Right atrium auricular region (tissue), 2 donors: Measurements from ENCODE around the gene LPP. TPM values are rescaled to one million over a fixed set of nuclear protein-coding genes. Genes with fewer than 3 reads are reported as not detected.
A peak's percentile ranks its signal among the peaks of the same experiment; 100 is the strongest.

Source experiments
- DNase-seq: peaks from one replicate; pipeline ENCODE4 v3.0.0-alpha.2; 2019; ENCODE audit warnings: low spot score
- H3K27ac ChIP-seq, 2 donors: fragments of 200-600 bp; sonication (generic); 1 replicate in 1 of 2; 2 replicates in 1 of 2; pipeline ENCODE4 v1.5.1; 2016 to 2019
- H3K27me3 ChIP-seq, 2 donors: fragments of 200-600 bp; sonication (generic); one replicate each; pipeline versions ENCODE4 v1.5.1 to v1.6.0; 2017 to 2019
- H3K36me3 ChIP-seq: fragments of 200-600 bp; sonication (generic); one replicate; pipeline ENCODE4 v1.5.1; 2016
- H3K4me1 ChIP-seq, 2 donors: fragments of 200-600 bp; sonication (generic); one replicate each; pipeline versions ENCODE4 v1.5.1 to v1.6.0; 2017 to 2019
- H3K4me3 ChIP-seq, 2 donors: fragments of 200-600 bp; sonication (generic); 1 replicate in 1 of 2; 2 replicates in 1 of 2; pipeline ENCODE4 v1.5.1; 2017 to 2019; ENCODE audit warnings: mild to moderate bottlenecking in 1 of 2, moderate library complexity in 1 of 2
- H3K9me3 ChIP-seq, 2 donors: fragments of 200-600 bp; sonication (generic); one replicate each; pipeline ENCODE4 v1.5.1; 2019
- total RNA-seq, 2 donors: library from RNA; depleted of rRNA; stranded (reverse); fragments of >200 nt; gene quantifications; one replicate each; pipeline ENCODE4 v1.1.0, GENCODE V29; 2016
- TF ChIP-seq, protein P1 (sequence below), 2 donors: fragments of 200-600 bp; sonication (generic); IDR thresholded peaks; one replicate each; pipeline ENCODE4 v1.5.1; 2019; ENCODE audit warnings: antibody characterized with exemption in 2 of 2

LPP gene
- total RNA-seq, 2 donors from 2014 or later = 117 to 186 TPM

DNA sequence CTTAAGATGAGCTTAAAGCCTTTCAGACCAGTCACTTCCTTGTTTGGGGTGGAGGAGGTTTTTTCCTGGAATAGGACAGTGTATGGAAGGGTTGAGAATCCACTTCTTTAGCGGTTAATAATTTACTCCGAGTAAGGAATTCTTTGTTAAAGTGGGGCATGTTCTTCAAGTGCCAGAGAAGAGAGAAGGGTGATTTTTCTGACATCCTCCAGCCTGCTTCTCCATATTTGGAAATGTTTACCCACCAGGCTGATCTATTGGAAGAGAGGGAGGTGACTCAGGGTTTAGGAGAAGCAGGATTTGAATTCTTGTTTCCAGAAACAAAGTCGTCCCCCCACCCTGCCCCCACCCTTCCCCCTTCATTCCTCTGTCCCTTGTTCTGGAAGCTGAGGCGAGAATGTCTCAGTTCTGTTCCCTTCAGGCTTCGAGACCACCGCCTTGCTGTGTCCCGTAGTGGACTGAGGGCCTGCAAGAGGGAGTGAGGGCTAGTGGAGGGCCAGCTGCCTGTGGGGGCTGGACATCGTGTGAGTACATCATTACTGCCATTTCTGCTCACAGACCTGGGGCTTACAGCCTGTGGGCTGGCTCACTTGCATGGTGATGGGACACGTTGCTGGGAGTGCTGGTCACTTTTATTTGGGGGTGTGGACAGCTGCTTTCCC, 58.5 kb downstream of the LPP start:
- Histone ChIP-seq H3K27ac (peak overlapping the region; percentile 78 to 96), H3K4me3 (peak overlapping the region in 1 of 2 donors; percentile 16), H3K27me3 (no peaks in the 10 kb centered on the region), H3K9me3 (no peaks in the 10 kb centered on the region), H3K4me1 (peaks cover 0 to 63% of the 10 kb centered on the region in 2 donors), H3K36me3 (peaks cover 22% of the 10 kb centered on the region)
- DNase-seq = peak; percentile 57
- TF ChIP-seq, protein P1, sequence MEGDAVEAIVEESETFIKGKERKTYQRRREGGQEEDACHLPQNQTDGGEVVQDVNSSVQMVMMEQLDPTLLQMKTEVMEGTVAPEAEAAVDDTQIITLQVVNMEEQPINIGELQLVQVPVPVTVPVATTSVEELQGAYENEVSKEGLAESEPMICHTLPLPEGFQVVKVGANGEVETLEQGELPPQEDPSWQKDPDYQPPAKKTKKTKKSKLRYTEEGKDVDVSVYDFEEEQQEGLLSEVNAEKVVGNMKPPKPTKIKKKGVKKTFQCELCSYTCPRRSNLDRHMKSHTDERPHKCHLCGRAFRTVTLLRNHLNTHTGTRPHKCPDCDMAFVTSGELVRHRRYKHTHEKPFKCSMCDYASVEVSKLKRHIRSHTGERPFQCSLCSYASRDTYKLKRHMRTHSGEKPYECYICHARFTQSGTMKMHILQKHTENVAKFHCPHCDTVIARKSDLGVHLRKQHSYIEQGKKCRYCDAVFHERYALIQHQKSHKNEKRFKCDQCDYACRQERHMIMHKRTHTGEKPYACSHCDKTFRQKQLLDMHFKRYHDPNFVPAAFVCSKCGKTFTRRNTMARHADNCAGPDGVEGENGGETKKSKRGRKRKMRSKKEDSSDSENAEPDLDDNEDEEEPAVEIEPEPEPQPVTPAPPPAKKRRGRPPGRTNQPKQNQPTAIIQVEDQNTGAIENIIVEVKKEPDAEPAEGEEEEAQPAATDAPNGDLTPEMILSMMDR (IDR thresholded peaks at IDR 0.05) = no peak

DNA sequence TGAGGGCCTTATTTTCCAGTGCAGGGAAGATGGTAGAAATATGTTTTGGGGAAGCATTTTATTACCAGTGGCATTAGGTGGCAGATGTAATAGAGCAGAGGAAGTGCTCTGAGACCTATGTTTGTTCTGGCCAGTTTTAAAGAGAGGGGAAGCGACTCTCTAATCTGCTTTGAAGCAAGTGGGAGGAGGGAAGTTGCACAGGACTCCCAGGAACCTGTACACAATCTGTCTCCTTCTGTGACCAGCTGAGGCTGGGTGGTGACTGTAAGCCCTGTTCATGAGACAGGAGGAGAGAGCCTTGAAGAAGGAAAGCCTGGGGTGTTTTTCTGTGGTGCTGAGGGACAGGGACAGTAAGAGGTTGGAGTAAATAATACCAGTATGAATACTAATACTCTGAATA, 60.5 kb downstream of the LPP start:
- H3K4me1 ChIP-seq = peaks cover 0 to 74% of the 10 kb centered on the region in 2 donors
- TF ChIP-seq, protein P1 (IDR thresholded peaks at IDR 0.05) = no peak

DNA sequence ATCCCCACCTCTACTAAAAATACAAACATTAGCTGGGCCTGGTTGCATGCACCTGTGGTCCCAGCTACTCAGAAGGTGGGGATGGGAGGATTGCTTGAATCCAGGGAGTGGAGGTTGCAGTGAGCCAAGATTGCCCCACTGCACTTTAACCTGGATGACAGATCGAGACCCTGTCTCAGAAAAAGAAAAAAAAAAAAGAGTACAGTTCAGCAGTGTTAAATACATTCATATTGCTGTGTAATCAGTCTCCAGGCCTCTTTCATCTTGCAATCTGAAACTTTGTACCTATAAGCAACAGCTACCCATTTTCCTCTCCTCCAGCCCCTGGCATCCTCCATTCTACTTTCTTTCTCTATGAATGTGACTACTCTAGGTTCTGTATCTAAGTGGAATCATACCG, 61.2 kb downstream of the LPP start:
- Histone ChIP-seq H3K36me3 (peaks cover 6% of the 10 kb centered on the region), H3K27me3 (no peaks in the 10 kb centered on the region), H3K9me3 (no peaks in the 10 kb centered on the region), H3K27ac (peak overlapping the region; percentile 29 to 96), H3K4me1 (peaks cover 0 to 81% of the 10 kb centered on the region in 2 donors), H3K4me3 (peak overlapping the region in 1 of 2 donors; percentile 10)
- TF ChIP-seq, protein P1 (IDR thresholded peaks at IDR 0.05) = no peak
- DNase-seq = peak; percentile 26

More for the DNA sequence above, 60.5 kb downstream of the LPP start:
- peaks cover 10% of the 10 kb centered on the region for H3K36me3 ChIP-seq
- H3K9me3 ChIP-seq = no peaks in the 10 kb centered on the region
- DNase-seq = peak; percentile 52
- H3K27me3 ChIP-seq = no peaks in the 10 kb centered on the region
- peak overlapping the region in 1 of 2 donors; percentile 10 for H3K4me3 ChIP-seq
- peak overlapping the region; percentile 29 to 96 for H3K27ac ChIP-seq

DNA sequence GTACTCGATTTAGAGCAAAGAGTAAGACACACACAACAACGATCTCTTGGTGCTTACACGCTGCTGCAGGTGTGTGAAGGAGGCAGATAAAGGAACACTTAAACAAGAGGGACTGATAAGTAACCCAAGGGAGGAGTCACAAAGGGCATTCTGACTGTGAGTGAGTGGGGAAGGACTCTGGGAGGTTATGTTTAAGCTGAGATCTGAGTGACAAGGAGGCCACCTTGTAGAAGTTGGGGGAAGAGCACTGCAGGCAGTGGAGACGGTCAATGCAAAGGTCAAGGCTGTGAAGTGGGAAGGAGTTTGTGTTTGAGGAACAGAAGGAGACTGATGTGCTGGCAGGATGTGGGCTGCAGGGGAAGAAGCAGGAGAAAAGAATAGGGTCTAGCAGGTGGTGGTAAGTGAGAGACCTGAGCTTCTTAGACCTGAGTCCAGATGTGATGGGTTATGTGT, 63.1 kb downstream of the LPP start:
- Histone ChIP-seq H3K9me3 (no peaks in the 10 kb centered on the region), H3K27me3 (no peaks in the 10 kb centered on the region), H3K4me1 (peaks cover 0 to 89% of the 10 kb centered on the region in 2 donors), H3K27ac (peak overlapping the region; percentile 82 to 96), H3K4me3 (no peak overlapping the region), H3K36me3 (peaks cover 6% of the 10 kb centered on the region)
- peak; percentile 32 for DNase-seq
- TF ChIP-seq, protein P1 (IDR thresholded peaks at IDR 0.05) = no peak

DNA sequence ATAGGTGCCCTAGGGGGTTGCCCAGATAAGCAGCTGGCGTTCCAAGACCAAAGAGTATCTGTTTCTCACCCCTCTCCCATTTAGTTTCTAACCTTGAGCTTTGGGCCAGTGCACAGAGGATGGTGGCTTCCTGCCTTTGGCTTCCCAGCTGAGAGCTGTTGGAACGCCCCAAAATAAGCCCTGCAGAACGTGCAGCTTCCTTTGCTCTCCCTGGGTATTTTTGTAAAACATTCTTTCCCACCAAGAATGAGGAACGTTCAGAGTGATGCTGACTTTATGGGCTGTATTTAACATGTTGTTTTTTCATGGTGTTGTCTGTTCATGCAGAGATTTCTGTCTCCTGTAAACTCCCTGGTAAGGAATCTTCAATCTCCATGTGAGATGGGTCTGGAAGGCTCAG, 63.8 kb downstream of the LPP start:
- peak overlapping the region; percentile 82 to 96 for H3K27ac ChIP-seq
- H3K9me3 ChIP-seq = no peaks in the 10 kb centered on the region
- peaks cover 0 to 89% of the 10 kb centered on the region in 2 donors for H3K4me1 ChIP-seq
- TF ChIP-seq, protein P1 (IDR thresholded peaks at IDR 0.05) = no peak
- no peaks in the 10 kb centered on the region for H3K27me3 ChIP-seq
- H3K36me3 ChIP-seq = peaks cover 6% of the 10 kb centered on the region
- no peak overlapping the region for H3K4me3 ChIP-seq
- DNase-seq = peak; percentile 52
